Measurements from ENCODE around the gene CD180. TPM values are rescaled to one million over a fixed set of nuclear protein-coding genes. Genes with fewer than 3 reads are reported as not detected.
"Not testable (repeated sequence)": the region's sequence is repeated elsewhere in the genome, so short reads cannot be mapped to it uniquely, and the experiment has no call there.

The CD180 gene
- total RNA-seq, 2 experiments from 2014 or later = 0.75 to 0.88 TPM

- CTCF ChIA-PET = interaction anchor here (1.2 kb wide), 1 partner anchor 16 kb away, joined by 3 read pairs; no protein-coding TSS in a partner anchor
- Mint-ChIP-seq H3K36me3 (ENCODE audit: low read depth) (peaks cover 31% of the 10 kb centered on the region), H3K4me3 (peak overlapping the region; percentile 34)
These were observed 14.3 kb downstream of the CD180 start for GRCh38 chr5:67182301-67182790.

DNA sequence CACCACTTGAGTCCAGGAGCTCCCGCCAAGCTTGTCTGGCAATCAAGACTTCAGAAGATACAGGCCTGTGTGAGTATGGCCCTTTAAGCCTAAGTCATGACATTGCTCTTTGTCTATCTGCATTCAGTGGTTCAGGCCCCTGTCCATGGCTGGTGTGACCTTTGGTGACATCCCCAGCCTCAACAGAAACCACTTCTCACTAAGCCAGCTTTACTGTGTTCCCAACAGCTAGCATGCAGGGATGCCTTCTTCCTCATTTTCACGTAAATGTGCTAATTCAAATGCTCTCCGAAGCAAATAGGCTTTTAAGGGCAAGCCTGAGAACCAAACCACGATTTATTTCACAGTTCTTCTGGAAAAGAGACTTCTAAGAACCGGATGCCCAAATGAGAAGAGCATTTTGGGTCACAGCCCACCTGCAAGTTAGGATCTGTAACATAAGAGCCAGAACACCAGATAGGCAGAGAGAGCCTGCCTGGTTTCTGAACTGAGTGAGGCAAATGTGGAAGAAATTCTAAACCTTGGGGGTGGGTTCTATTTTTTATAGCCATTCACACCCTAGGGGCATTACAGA, 14.9 kb downstream of the CD180 start:
- peaks cover 53% of the 10 kb centered on the region for H3K4me1 Mint-ChIP-seq

More at GRCh38 chr5:67182301-67182790, 14.3 kb downstream of the CD180 start:
- Mint-ChIP-seq H3K27me3 (no peaks in the 10 kb centered on the region), H3K27ac (peak overlapping the region; percentile 77), H3K9me3 (peaks cover 21% of the 10 kb centered on the region), H3K4me1 (peaks cover 53% of the 10 kb centered on the region)
- DNase-seq = no peak
- POLR2A ChIA-PET = interaction anchor here (1.0 to 10.1 kb wide), 4 partner anchors 18 to 39 kb away, joined by 3 to 160 read pairs (median 26); no protein-coding TSS in a partner anchor

DNA sequence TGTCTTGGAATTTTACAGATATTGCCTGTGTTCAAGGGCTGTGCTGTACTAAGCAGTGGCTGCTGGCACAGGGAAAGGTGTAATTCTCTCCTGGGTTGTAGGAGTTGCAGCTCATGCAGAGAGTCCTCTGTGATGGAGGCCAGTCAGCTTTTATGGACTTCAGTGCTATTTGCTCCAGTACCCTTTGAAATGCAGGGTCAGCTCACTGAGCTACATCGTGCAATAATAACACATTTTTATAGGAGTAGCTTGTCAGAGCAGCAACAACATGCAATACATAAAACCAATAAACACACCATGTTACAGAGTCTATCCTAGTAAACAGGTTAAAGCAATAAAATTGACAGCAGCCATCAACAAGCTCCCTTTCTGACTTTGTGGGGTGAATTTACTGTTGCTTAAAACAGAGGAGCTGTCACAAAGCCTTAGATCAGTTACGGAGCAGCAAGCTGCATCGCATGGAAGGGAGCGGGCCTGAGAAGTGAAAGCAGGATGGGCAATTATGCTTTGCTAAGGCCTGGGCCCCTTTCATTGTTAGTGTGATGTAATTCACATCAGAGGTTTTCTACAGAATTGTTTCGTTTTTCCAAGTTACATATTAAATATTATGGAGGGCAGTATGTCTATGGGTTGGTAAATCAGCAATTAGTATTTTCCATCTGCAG, 16.8 kb downstream of the CD180 start:
- Mint-ChIP-seq H3K4me1 (peaks cover 57% of the 10 kb centered on the region), H3K27me3 (no peaks in the 10 kb centered on the region), H3K9me3 (peaks cover 45% of the 10 kb centered on the region), H3K27ac (no peak overlapping the region), H3K4me3 (no peak overlapping the region), H3K36me3 (ENCODE audit: low read depth) (peaks cover 52% of the 10 kb centered on the region)
- DNase-seq = no peak
- ChIA-PET POLR2A (interaction anchor here (0.8 to 10.1 kb wide), 4 partner anchors 9 to 42 kb away, joined by 3 to 160 read pairs (median 28); no protein-coding TSS in a partner anchor), CTCF (interaction anchor here (1.1 to 3.9 kb wide), 4 partner anchors 10 to 21 kb away, joined by 4 to 24 read pairs (median 4); no protein-coding TSS in a partner anchor)

More for the DNA sequence above, 14.9 kb downstream of the CD180 start:
- peaks cover 37% of the 10 kb centered on the region for H3K36me3 Mint-ChIP-seq (ENCODE audit: low read depth)
- peak overlapping the region; percentile 77 for H3K27ac Mint-ChIP-seq
- H3K4me3 Mint-ChIP-seq = peak overlapping the region; percentile 6
- DNase-seq = no peak
- ChIA-PET CTCF (interaction anchor here (0.9 to 3.9 kb wide), 2 partner anchors 14 to 25 kb away, joined by 3 to 24 read pairs; no protein-coding TSS in a partner anchor), POLR2A (interaction anchor here (0.9 to 10.1 kb wide), 5 partner anchors 17 to 40 kb away, joined by 3 to 160 read pairs (median 3); no protein-coding TSS in a partner anchor)
- peaks cover 27% of the 10 kb centered on the region for H3K9me3 Mint-ChIP-seq
- H3K27me3 Mint-ChIP-seq = no peaks in the 10 kb centered on the region

DNA sequence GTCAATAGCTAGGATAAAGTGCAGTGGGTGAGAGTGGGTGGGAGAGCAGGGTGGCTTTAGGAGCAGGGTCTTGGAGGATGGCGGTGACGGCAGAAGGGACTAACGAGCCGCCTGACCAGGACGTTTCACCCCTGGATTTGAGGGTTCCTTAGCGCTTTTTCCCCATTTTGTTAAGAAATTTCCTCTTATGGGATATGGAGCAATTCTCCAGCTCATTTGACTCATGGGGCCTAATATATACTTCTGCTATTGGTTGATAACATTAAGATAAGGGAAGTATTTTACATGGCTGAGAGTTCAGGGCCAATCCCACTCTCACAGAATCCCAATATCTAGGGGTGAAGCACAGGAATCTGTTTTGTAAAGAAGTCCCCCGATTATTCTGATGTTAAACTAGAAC, 17.6 kb downstream of the CD180 start:
- Mint-ChIP-seq H3K36me3 (ENCODE audit: low read depth) (peaks cover 57% of the 10 kb centered on the region), H3K27ac (no peak overlapping the region), H3K4me3 (no peak overlapping the region), H3K9me3 (peaks cover 51% of the 10 kb centered on the region), H3K4me1 (peaks cover 57% of the 10 kb centered on the region), H3K27me3 (no peaks in the 10 kb centered on the region)
- ChIA-PET POLR2A (interaction anchor here (0.8 to 10.1 kb wide), 4 partner anchors 10 to 43 kb away, joined by 3 to 160 read pairs (median 28); no protein-coding TSS in a partner anchor), CTCF (interaction anchor here (1.5 to 3.9 kb wide), 3 partner anchors 11 to 30 kb away, joined by 3 to 24 read pairs (median 4); no protein-coding TSS in a partner anchor)
- no peak for DNase-seq

DNA sequence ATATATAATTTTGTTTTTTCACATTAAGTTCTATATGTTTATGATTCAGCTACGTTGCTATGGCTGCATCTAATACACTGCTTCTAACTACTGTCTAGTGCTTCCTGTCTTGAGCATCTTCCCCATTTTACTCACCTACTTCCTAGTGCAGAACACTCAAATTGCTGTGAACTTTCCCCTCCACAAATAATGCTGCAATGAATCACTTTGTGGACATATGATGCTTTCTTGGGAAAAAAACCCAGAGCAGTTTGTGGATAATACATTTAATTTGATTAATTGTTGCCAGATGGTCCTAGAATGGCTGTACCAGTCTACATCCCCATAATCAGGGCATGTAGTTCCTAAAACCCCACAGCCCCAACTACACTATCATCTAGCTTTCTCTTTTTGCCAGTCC, 18.5 kb downstream of the CD180 start:
- Mint-ChIP-seq H3K4me1 (peaks cover 59% of the 10 kb centered on the region), H3K27ac (no peak overlapping the region), H3K27me3 (no peaks in the 10 kb centered on the region), H3K9me3 (peaks cover 51% of the 10 kb centered on the region), H3K4me3 (no peak overlapping the region), H3K36me3 (ENCODE audit: low read depth) (peaks cover 56% of the 10 kb centered on the region)
- ChIA-PET POLR2A (interaction anchor here (2.0 to 10.1 kb wide), 3 partner anchors 11 to 28 kb away, joined by 4 to 160 read pairs (median 49); no protein-coding TSS in a partner anchor), CTCF (interaction anchor here (1.5 to 3.9 kb wide), 3 partner anchors 10 to 31 kb away, joined by 3 to 24 read pairs (median 4); no protein-coding TSS in a partner anchor)
- no peak for DNase-seq

DNA sequence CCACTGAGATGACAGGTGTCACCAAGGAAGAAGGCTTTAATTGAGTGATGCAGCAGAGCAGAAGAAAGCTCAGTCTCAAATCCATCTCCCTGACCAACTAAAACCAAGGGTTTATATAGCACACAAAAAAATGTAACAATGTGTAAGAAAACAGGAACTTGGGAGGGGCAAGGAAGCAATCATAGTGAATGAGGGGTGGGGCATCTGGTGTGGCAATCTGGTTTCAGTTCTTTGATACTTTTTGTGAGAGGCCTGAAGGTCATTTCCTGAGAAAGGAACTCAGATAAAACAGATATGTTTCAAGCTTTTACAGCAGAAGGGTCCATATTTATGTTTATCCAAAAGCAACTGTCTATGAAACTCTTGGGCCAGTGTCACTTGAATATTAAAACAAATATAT, 19.7 kb downstream of the CD180 start:
- peaks cover 53% of the 10 kb centered on the region for H3K36me3 Mint-ChIP-seq (ENCODE audit: low read depth)

DNA sequence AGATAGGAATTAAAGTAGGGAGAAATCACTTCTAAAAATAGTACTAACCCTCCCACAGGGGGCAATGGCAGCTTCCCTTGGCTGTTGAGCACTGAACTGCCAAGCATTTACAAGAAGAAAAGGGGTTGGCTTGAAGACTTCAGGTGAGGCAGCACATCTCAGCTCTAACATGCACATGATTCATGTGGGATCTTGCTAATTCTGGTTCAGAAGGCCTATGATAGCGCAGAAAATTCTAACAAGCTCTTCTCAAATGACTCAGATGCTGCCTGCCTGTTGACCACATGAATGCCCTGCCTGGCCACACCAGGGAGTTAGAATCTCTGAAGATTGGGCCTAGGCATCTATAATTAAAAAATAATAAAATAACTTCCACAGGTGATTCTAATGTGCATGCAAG, 22.6 kb downstream of the CD180 start:
- H3K27ac Mint-ChIP-seq = no peak overlapping the region
- H3K4me1 Mint-ChIP-seq = peaks cover 32% of the 10 kb centered on the region
- peaks cover 44% of the 10 kb centered on the region for H3K36me3 Mint-ChIP-seq (ENCODE audit: low read depth)
- no peaks in the 10 kb centered on the region for H3K27me3 Mint-ChIP-seq
- ChIA-PET POLR2A (interaction anchor here (1.0 to 1.1 kb wide), 2 partner anchors 9 to 12 kb away, joined by 3 to 6 read pairs; no protein-coding TSS in a partner anchor), CTCF (interaction anchor here (1.3 kb wide), 1 partner anchor 186 kb away, joined by 3 read pairs; no protein-coding TSS in a partner anchor)
- H3K4me3 Mint-ChIP-seq = no peak overlapping the region
- DNase-seq = no peak
- peaks cover 39% of the 10 kb centered on the region for H3K9me3 Mint-ChIP-seq

More for the DNA sequence above, 19.7 kb downstream of the CD180 start:
- ChIA-PET CTCF (interaction anchor here (1.0 to 2.1 kb wide), 2 partner anchors 10 to 24 kb away, joined by 3 to 5 read pairs; no protein-coding TSS in a partner anchor), POLR2A (interaction anchor here (0.9 to 10.1 kb wide), 5 partner anchors 12 to 30 kb away, joined by 3 to 160 read pairs (median 4); no protein-coding TSS in a partner anchor)
- Mint-ChIP-seq H3K4me3 (no peak overlapping the region), H3K27me3 (no peaks in the 10 kb centered on the region), H3K27ac (peak overlapping the region; percentile 62), H3K4me1 (peaks cover 49% of the 10 kb centered on the region), H3K9me3 (peaks cover 51% of the 10 kb centered on the region)
- DNase-seq = no peak

GRCh38 chr5:67173351-67173750, 23.2 kb downstream of the CD180 start:
- Mint-ChIP-seq H3K4me1 (peaks cover 35% of the 10 kb centered on the region), H3K36me3 (ENCODE audit: low read depth) (peaks cover 46% of the 10 kb centered on the region), H3K9me3 (peaks cover 37% of the 10 kb centered on the region)
- H3K4me3 Mint-ChIP-seq, H3K27me3 Mint-ChIP-seq, DNase-seq, H3K27ac Mint-ChIP-seq: not testable (repeated sequence)
- ChIA-PET POLR2A (interaction anchor here (1.0 to 1.1 kb wide), 2 partner anchors 8 to 12 kb away, joined by 3 to 6 read pairs; no protein-coding TSS in a partner anchor), CTCF (interaction anchor here (1.3 kb wide), 1 partner anchor 185 kb away, joined by 3 read pairs; no protein-coding TSS in a partner anchor)

DNA sequence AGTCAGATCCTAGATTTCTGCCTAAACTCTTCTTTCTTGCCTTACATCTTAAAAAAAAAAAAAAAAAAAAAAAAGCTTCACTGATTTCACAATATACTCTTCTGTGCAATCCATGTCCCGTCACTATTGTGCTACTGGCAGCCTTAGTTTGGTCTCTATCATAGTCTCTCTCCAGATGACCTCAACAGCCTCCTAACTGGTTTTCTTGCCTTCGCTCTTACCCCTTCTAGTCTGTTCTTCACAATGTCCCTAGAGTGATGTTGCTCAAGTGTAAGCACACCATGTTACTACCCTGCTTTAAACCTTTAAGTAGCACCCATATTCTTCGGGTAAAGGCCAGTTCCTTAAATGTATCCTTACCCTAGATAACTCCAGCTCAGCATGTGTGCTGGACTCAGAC, 25.8 kb downstream of the CD180 start:
- peaks cover 34% of the 10 kb centered on the region for H3K4me1 Mint-ChIP-seq
- H3K27ac Mint-ChIP-seq = no peak overlapping the region
- no peaks in the 10 kb centered on the region for H3K27me3 Mint-ChIP-seq
- peaks cover 16% of the 10 kb centered on the region for H3K9me3 Mint-ChIP-seq
- DNase-seq = no peak
- H3K4me3 Mint-ChIP-seq = no peak overlapping the region
- ChIA-PET CTCF (interaction anchor here (0.6 to 17.8 kb wide), 3 partner anchors 17 to 306 kb away, joined by 3 to 519 read pairs (median 4); no protein-coding TSS in a partner anchor), POLR2A (interaction anchor here (0.6 to 1.3 kb wide), 3 partner anchors 10 to 341 kb away, joined by 3 to 6 read pairs (median 4); no protein-coding TSS in a partner anchor)
- peaks cover 47% of the 10 kb centered on the region for H3K36me3 Mint-ChIP-seq (ENCODE audit: low read depth)

DNA sequence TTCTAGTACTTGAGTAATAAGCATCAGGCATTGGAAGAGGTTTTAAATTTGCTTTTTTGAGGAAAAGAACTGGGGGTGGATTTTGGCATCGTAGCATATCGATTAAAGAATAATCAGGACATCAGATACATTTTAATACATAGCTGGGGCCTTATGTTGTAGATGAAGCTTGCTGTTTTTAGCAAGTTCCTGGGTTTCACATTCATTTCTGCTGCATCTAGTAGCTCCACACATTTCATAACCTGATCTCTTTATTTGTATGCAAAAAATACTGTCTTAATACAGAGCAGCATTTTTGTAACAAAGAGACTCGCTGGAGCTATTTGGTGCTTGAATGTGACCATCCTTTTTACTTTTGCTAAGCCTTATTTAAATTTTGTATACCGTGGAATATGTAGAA, 28.5 kb downstream of the CD180 start:
- peaks cover 60% of the 10 kb centered on the region for H3K36me3 Mint-ChIP-seq (ENCODE audit: low read depth)
- peak overlapping the region; percentile 86 for H3K4me3 Mint-ChIP-seq
- ChIA-PET CTCF (interaction anchor here (1.4 to 17.8 kb wide), 7 partner anchors 11 to 1049 kb away, joined by 4 to 519 read pairs (median 12); no protein-coding TSS in a partner anchor), POLR2A (interaction anchor here (1.2 to 15.4 kb wide), 12 partner anchors 12 to 1242 kb away, joined by 3 to 863 read pairs (median 19); partner anchors contain the start of gene ERBIN)
- peaks cover 44% of the 10 kb centered on the region for H3K4me1 Mint-ChIP-seq
- no peaks in the 10 kb centered on the region for H3K27me3 Mint-ChIP-seq
- H3K9me3 Mint-ChIP-seq = no peaks in the 10 kb centered on the region
- DNase-seq = no peak
- peak overlapping the region; percentile 98 for H3K27ac Mint-ChIP-seq

DNA sequence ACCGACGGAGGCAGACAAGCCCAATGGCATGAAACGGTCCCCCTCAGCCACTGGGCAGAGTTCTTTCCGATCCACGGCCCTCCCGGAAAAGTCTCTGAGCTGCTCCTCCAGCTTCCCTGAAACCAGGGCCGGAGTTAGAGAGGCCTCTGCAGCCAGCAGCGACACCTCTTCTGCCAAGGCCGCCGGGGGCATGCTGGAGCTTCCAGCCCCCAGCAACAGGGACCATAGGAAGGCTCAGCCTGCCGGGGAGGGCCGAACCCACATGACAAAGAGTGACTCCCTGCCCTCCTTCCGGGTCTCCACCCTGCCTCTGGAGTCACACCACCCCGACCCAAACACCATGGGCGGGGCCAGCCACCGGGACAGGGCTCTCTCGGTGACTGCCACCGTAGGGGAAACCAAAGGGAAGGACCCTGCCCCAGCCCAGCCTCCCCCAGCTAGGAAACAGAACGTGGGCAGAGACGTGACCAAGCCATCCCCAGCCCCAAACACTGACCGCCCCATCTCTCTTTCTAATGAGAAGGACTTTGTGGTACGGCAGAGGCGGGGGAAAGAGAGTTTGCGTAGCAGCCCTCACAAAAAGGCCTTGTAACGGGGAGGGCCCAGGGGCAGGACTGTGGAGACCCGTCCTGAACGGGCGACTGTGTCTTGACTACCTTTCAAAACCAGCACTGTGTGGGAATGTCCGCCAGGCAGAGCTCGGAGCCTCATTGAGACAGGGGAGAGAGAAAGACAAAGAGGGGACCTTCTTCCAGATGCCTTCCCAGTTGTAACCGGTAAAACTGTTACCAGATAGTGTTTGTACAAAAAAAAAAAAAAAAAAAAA, 29.9 kb downstream of the CD180 start:
- Mint-ChIP-seq H3K4me1 (peaks cover 58% of the 10 kb centered on the region), H3K9me3 (no peaks in the 10 kb centered on the region), H3K27me3 (no peaks in the 10 kb centered on the region), H3K4me3 (peak overlapping the region; percentile 86), H3K36me3 (ENCODE audit: low read depth) (peaks cover 74% of the 10 kb centered on the region), H3K27ac (peak overlapping the region; percentile 98)
- DNase-seq = peak; percentile 90
- POLR2A ChIA-PET = interaction anchor here (0.9 to 15.4 kb wide), 24 partner anchors 9 to 1114 kb away, joined by 3 to 863 read pairs (median 10); partner anchors contain the start of genes CD180 and PIK3R1
- CTCF ChIA-PET = interaction anchor here (0.8 to 17.8 kb wide), 13 partner anchors 10 to 1050 kb away, joined by 3 to 519 read pairs (median 5); partner anchors contain the start of gene CD180

Data from activated CD4-positive, alpha-beta memory T cell treated with anti-CD3 and anti-CD28 coated beads, Interleukin-2, amount 10 ng/mL, durations not matched to agents 7 days and 5 days (primary cell).